Ascending aorta (tissue), 2 donors: Measurements from ENCODE around the gene RBBP5. TPM values are rescaled to one million over a fixed set of nuclear protein-coding genes. Genes with fewer than 3 reads are reported as not detected.

Experiments used
- DNase-seq, 2 donors: peaks; one replicate each; pipeline ENCODE4 v3.0.0-alpha.2; 2019; ENCODE audit warnings: low spot score in 2 of 2
- H3K27ac ChIP-seq, 2 donors: fragments of 200-600 bp; sonication (generic); one replicate each; pipeline ENCODE4 v1.5.1; 2016 to 2017; ENCODE audit warnings: mild to moderate bottlenecking in 1 of 2
- H3K27me3 ChIP-seq: fragments of 200-600 bp; sonication (generic); one replicate; pipeline ENCODE4 v1.5.1; 2017
- H3K36me3 ChIP-seq, 2 donors: fragments of 200-600 bp; sonication (generic); one replicate each; pipeline ENCODE4 v1.5.1; 2016
- H3K4me1 ChIP-seq, 2 donors: fragments of 200-600 bp; sonication (generic); one replicate each; pipeline ENCODE4 v1.5.1; 2016 to 2017; ENCODE audit warnings: mild to moderate bottlenecking in 1 of 2
- H3K4me3 ChIP-seq, 2 donors: fragments of 200-600 bp; sonication (generic); one replicate each; pipeline ENCODE4 v1.5.1; 2016 to 2017; ENCODE audit warnings: mild to moderate bottlenecking in 1 of 2
- H3K9me3 ChIP-seq, 2 donors: fragments of 200-600 bp; sonication (generic); one replicate each; pipeline ENCODE4 v1.5.1; 2016
- CTCF ChIP-seq, 3 experiments: fragments of 200-600 bp in 2 of 3; fragments of 450-650 bp in 1 of 3; sonication (generic) in 2 of 3; IDR thresholded peaks; one replicate each; pipeline ENCODE4 v1.5.1; 2016 to 2019; ENCODE audit warnings: antibody characterized with exemption in 3 of 3, mild to moderate bottlenecking in 1 of 3, moderate library complexity in 1 of 3
- intact Hi-C: fragments of 100-400 bp; cut with DNase I; formaldehyde crosslinking; loops from one replicate; pipeline ENCODE4 v1.15.1; 2023
- total RNA-seq: library from RNA; depleted of rRNA; stranded (reverse); fragments of >200 nt; gene quantifications from one replicate; pipeline ENCODE4 v1.1.0, GENCODE V29; 2016

The RBBP5 gene
- total RNA-seq, 1 donor from 2014 or later, result 7.2 TPM

GRCh38 chr1:205077158-205077933 lies 44.4 kb downstream of the RBBP5 start:
- H3K4me1 ChIP-seq, result no peaks in the 10 kb centered on the region
- TF ChIP-seq CTCF (IDR thresholded peaks at IDR 0.05), result no peak
- intact Hi-C loops, result no loop called here

GRCh38 chr1:205076245-205076761 lies 45.5 kb downstream of the RBBP5 start:
- no peak for TF ChIP-seq CTCF (IDR thresholded peaks at IDR 0.05)

More at GRCh38 chr1:205077158-205077933, 44.4 kb downstream of the RBBP5 start:
- no peaks in the 10 kb centered on the region for H3K27me3 ChIP-seq
- H3K36me3 ChIP-seq, result no peaks in the 10 kb centered on the region
- no peak for DNase-seq
- H3K27ac ChIP-seq, result no peak overlapping the region
- no peaks in the 10 kb centered on the region for H3K9me3 ChIP-seq
- H3K4me3 ChIP-seq, result no peak overlapping the region

GRCh38 chr1:205075642-205076155 lies 46.1 kb downstream of the RBBP5 start:
- no peak for DNase-seq
- no peak overlapping the region for H3K4me3 ChIP-seq
- H3K36me3 ChIP-seq, result no peaks in the 10 kb centered on the region
- H3K27ac ChIP-seq, result no peak overlapping the region
- H3K9me3 ChIP-seq, result no peaks in the 10 kb centered on the region
- no peaks in the 10 kb centered on the region for H3K27me3 ChIP-seq
- no peak for TF ChIP-seq CTCF (IDR thresholded peaks at IDR 0.05)
- intact Hi-C loops, result no loop called here
- H3K4me1 ChIP-seq, result no peaks in the 10 kb centered on the region

More at GRCh38 chr1:205076245-205076761, 45.5 kb downstream of the RBBP5 start:
- H3K9me3 ChIP-seq, result no peaks in the 10 kb centered on the region
- H3K4me1 ChIP-seq, result no peaks in the 10 kb centered on the region
- intact Hi-C loops, result no loop called here
- no peak overlapping the region for H3K4me3 ChIP-seq
- no peaks in the 10 kb centered on the region for H3K27me3 ChIP-seq
- H3K36me3 ChIP-seq, result no peaks in the 10 kb centered on the region
- DNase-seq, result no peak
- H3K27ac ChIP-seq, result no peak overlapping the region

- DNase-seq, result no peak
- Histone ChIP-seq H3K4me3 (no peak overlapping the region), H3K27me3 (no peaks in the 10 kb centered on the region), H3K4me1 (no peaks in the 10 kb centered on the region), H3K27ac (no peak overlapping the region), H3K36me3 (no peaks in the 10 kb centered on the region), H3K9me3 (no peaks in the 10 kb centered on the region)
- intact Hi-C loops, result no loop called here
- no peak for TF ChIP-seq CTCF (IDR thresholded peaks at IDR 0.05)
Observed at GRCh38 chr1:205074513-205074912, 47.3 kb downstream of the RBBP5 start.

GRCh38 chr1:205074084-205074483 lies 47.7 kb downstream of the RBBP5 start:
- Histone ChIP-seq H3K36me3 (no peaks in the 10 kb centered on the region), H3K4me1 (no peaks in the 10 kb centered on the region), H3K27me3 (no peaks in the 10 kb centered on the region), H3K4me3 (no peak overlapping the region), H3K9me3 (no peaks in the 10 kb centered on the region), H3K27ac (no peak overlapping the region)
- intact Hi-C loops, result no loop called here
- no peak for DNase-seq
- TF ChIP-seq CTCF (IDR thresholded peaks at IDR 0.05), result no peak
